Measurements from ENCODE around the gene FAM50A. TPM values are rescaled to one million over a fixed set of nuclear protein-coding genes. Genes with fewer than 3 reads are reported as not detected.

FAM50A gene
- total and polyA plus RNA-seq, 2 donors (not counting 1 experiment from before 2014, with no cell fraction given) = 44.5 to 79.8 TPM

DNA sequence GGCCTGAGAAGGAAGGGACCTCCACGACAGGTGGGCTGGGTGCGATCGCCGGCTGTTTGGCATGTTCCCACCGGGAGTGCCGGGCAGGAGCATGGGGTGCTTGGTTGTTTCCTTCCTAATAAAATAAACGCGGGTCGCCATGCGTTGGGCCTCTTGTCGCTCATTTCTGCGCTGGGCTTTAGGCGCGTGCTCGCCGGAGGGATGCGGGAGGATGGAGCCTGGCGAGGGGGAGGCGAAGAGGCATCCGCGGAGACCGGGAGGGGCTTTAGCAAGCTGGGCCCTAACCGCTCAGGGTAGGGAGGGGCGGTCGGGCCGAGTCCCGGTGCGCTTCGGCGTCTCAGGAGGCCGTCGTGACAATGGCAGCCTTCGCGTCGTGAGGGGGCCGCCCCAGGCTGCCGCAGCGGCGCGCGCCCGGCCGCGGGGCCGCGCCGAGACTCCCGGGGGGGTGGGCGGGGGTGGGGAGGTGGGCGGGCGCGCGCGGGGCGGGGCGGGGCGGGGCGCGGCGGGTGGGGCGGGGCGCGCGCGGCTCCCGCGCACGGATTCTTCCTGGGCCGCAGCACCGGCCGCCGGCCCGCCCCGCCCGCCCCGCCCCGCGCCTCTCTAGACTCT is 7.5 kb upstream of the FAM50A start:
- peaks cover 27% of the 10 kb centered on the region for H3K79me2 ChIP-seq (ENCODE audit: control insufficient read depth, insufficient read depth, low read length)
- intact Hi-C loops (cut with micrococcal nuclease) = loop anchor here (1.0 kb wide), 1 partner anchor 8 kb away; the partner anchor contains the start of gene ATP6AP1
- peak overlapping the region; percentile 80 for H3K4me2 ChIP-seq (replicated peaks; ENCODE audit: low read depth, low read length, poor library complexity, severe bottlenecking)
- CTCF ChIA-PET = no interaction called here
- H3K27ac ChIP-seq (ENCODE audit: low read length in 2 of 2) = peak overlapping the region; percentile 59 to 80
- H4K20me1 ChIP-seq (ENCODE audit: control insufficient read depth, insufficient read depth, low read length, poor library complexity, severe bottlenecking) = peaks cover 6% of the 10 kb centered on the region
- H3K27me3 ChIP-seq (replicated peaks in 1 of 4; ENCODE audit: control extremely low read depth in 1 of 4, control insufficient read depth in 3 of 4, insufficient read depth in 4 of 4, low read length in 3 of 4) = no peaks in the 10 kb centered on the region
- H3K9ac ChIP-seq (ENCODE audit: low read length) = peak overlapping the region; percentile 64
- peaks cover 0 to 19% of the 10 kb centered on the region in 2 experiments for H3K36me3 ChIP-seq (replicated peaks in 1 of 2; ENCODE audit: control extremely low read depth in 1 of 2, control insufficient read depth in 1 of 2, extremely low read depth in 1 of 2, insufficient read depth in 2 of 2, low read length in 1 of 2)
- ATAC-seq (ENCODE audit: low read depth) (peak; percentile 74), DNase-seq (peak; percentile 77)
- peaks cover 14% of the 10 kb centered on the region for H3K4me1 Mint-ChIP-seq
- peak overlapping the region in 4 of 5 experiments; percentile 21 to 65 (median 60) for H3K4me3 ChIP-seq (ENCODE audit: control extremely low read depth in 1 of 5, extremely low read depth in 1 of 5, insufficient read depth in 1 of 5, low read depth in 2 of 5, low read length in 4 of 5)
- TF ChIP-seq EZH2 (IDR thresholded peaks at IDR 0.05; ENCODE audit: borderline replicate concordance, insufficient read depth, low read depth, low read length, poor library complexity, severe bottlenecking) (no peak), CTCF (IDR thresholded peaks at IDR 0.05) (no peak)
- peaks cover 10 to 19% of the 10 kb centered on the region in 2 donors for H3K4me1 ChIP-seq (ENCODE audit: control insufficient read depth in 2 of 2, insufficient read depth in 2 of 2, low read length in 2 of 2)
- H3K27ac Mint-ChIP-seq = peak overlapping the region; percentile 92
- POLR2A ChIA-PET = interaction anchor here (0.9 to 1.6 kb wide), 2 partner anchors 15 to 38 kb away, joined by 3 read pairs; partner anchors contain the start of gene RPL10
- H3K27me3 Mint-ChIP-seq = no peaks in the 10 kb centered on the region
- H3K4me3 Mint-ChIP-seq = peak overlapping the region; percentile 84
- H2AFZ ChIP-seq (ENCODE audit: insufficient read depth, low read depth, low read length, poor library complexity, severe bottlenecking) = peak overlapping the region; percentile 68
- H3K9me3 ChIP-seq (ENCODE audit: control extremely low read depth in 1 of 3, control insufficient read depth in 2 of 3, insufficient read depth in 1 of 3, low read length in 2 of 3) = no peaks in the 10 kb centered on the region
- H3K9me3 Mint-ChIP-seq (ENCODE audit: insufficient read depth) = no peaks in the 10 kb centered on the region
- 16% methylated on average over 29 of the region's 78 CpGs for WGBS (ENCODE audit: insufficient coverage)

Measured in B cell (primary cell).